ENCODE data around the gene BRINP2. TPM values are rescaled to one million over a fixed set of nuclear protein-coding genes. Genes with fewer than 3 reads are reported as not detected.

BRINP2 gene
- total and polyA plus RNA-seq, 2 of the 8 experiments (the other 6 are each of a cell fraction or from before 2014, with no cell fraction given): 0.39 to 0.42 TPM

- no peak overlapping the region for H2BK5ac ChIP-seq (ENCODE audit: low read depth, low read length)
- no peaks in the 10 kb centered on the region for H4K20me1 ChIP-seq (replicated peaks in 1 of 2; ENCODE audit: control insufficient read depth in 1 of 2, insufficient read depth in 2 of 2, low read length in 2 of 2)
- H4K5ac ChIP-seq (ENCODE audit: insufficient read length, low read depth, low read length): no peak overlapping the region
- no peak overlapping the region for H2AK5ac ChIP-seq (ENCODE audit: low read depth, low read length)
- no peaks in the 10 kb centered on the region for H3K79me2 ChIP-seq (ENCODE audit: control insufficient read depth in 1 of 2, insufficient read depth in 2 of 2, low read length in 2 of 2)
- no peak overlapping the region for H3K4ac ChIP-seq (replicated peaks; ENCODE audit: insufficient read length, low read depth, low read length)
- no peak for FAIRE-seq
- H2BK15ac ChIP-seq (ENCODE audit: low read length): no peak overlapping the region
- H2BK20ac ChIP-seq (ENCODE audit: low read length): no peak overlapping the region
- TF ChIP-seq TCF12 (IDR thresholded peaks at IDR 0.05; ENCODE audit: low read depth, low read length) (no peak), SIX5 (IDR thresholded peaks at IDR 0.05; ENCODE audit: low read depth, low read length) (no peak), FOSL1 (IDR thresholded peaks at IDR 0.05; ENCODE audit: insufficient read depth, low read depth, low read length) (no peak), SAP30 (IDR thresholded peaks at IDR 0.05; ENCODE audit: insufficient read depth, insufficient replicate concordance, low read length) (no peak), RFX5 (IDR thresholded peaks at IDR 0.05; ENCODE audit: borderline replicate concordance, low read depth, low read length) (no peak), TAF1 (IDR thresholded peaks at IDR 0.05; ENCODE audit: low read depth, low read length) (no peak)
- TF ChIP-seq, protein P1, sequence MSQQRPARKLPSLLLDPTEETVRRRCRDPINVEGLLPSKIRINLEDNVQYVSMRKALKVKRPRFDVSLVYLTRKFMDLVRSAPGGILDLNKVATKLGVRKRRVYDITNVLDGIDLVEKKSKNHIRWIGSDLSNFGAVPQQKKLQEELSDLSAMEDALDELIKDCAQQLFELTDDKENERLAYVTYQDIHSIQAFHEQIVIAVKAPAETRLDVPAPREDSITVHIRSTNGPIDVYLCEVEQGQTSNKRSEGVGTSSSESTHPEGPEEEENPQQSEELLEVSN (IDR thresholded peaks at IDR 0.05): no peak
- TF ChIP-seq, protein P2, sequence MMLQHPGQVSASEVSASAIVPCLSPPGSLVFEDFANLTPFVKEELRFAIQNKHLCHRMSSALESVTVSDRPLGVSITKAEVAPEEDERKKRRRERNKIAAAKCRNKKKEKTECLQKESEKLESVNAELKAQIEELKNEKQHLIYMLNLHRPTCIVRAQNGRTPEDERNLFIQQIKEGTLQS (IDR thresholded peaks at IDR 0.05; ENCODE audit: insufficient read depth, low read depth, low read length): no peak
- H3K36me3 ChIP-seq (ENCODE audit: control insufficient read depth in 2 of 4, insufficient read depth in 4 of 4, low read length in 3 of 4): no peaks in the 10 kb centered on the region
- H4K91ac ChIP-seq (replicated peaks; ENCODE audit: insufficient read length, low read length): no peak overlapping the region
- H3K4me2 ChIP-seq (ENCODE audit: insufficient read depth in 1 of 2, low read depth in 2 of 2, low read length in 2 of 2): no peak overlapping the region
- H3K56ac ChIP-seq (replicated peaks; ENCODE audit: insufficient read length, low read depth, low read length): no peak overlapping the region
- H2BK12ac ChIP-seq (ENCODE audit: low read depth, low read length): no peak overlapping the region
- H4K8ac ChIP-seq (ENCODE audit: extremely low read depth, insufficient read depth, low read length): no peak overlapping the region
- H3K4me3 ChIP-seq (ENCODE audit: extremely low read depth in 1 of 4, insufficient read depth in 2 of 4, low read depth in 3 of 4, low read length in 4 of 4): no peak overlapping the region
- no peak overlapping the region for H3K23ac ChIP-seq (ENCODE audit: insufficient read length)
- H3K27me3 ChIP-seq (replicated peaks in 1 of 4; ENCODE audit: control insufficient read depth in 3 of 4, extremely low read depth in 1 of 4, insufficient read depth in 3 of 4, low read length in 3 of 4): no peaks in the 10 kb centered on the region
- 91% methylated on average over 2 of the region's 2 CpGs; no CpG with 5 or more reads in 1 of the 2 experiments for WGBS, 2 experiments (ENCODE audit: extremely low coverage in 1 of 2, insufficient coverage in 1 of 2, insufficient read length in 1 of 2, insufficient replicate concordance in 2 of 2, low coverage in 1 of 2, low lambda C conversion rate in 2 of 2, missing lambda C conversion rate in 1 of 2)
- H3K14ac ChIP-seq (ENCODE audit: insufficient read length): no peak overlapping the region
- peaks cover 0 to 3% (median 0%) of the 10 kb centered on the region in 4 experiments; a peak in 1 of 7 replicates for H3K4me1 ChIP-seq (replicated peaks in 1 of 4; ENCODE audit: control insufficient read depth in 3 of 4, insufficient read depth in 4 of 4, low read length in 3 of 4)
- H3K79me1 ChIP-seq (ENCODE audit: low read depth, low read length): no peaks in the 10 kb centered on the region
- POLR2A ChIA-PET (ENCODE audit: partially characterized antibody): no interaction called here
- no peak overlapping the region for H3K27ac ChIP-seq (ENCODE audit: low read depth, low read length)
- no peak overlapping the region for H2BK120ac ChIP-seq (replicated peaks; ENCODE audit: low read depth, low read length)
- H3K18ac ChIP-seq (ENCODE audit: extremely low read depth, low read length): no peak overlapping the region
- no peaks in the 10 kb centered on the region for H3K23me2 ChIP-seq (ENCODE audit: low read depth, low read length)
- CTCF ChIA-PET (ENCODE audit: partially characterized antibody): interaction anchor here (1.0 to 1.1 kb wide), 2 partner anchors 98 to 665 kb away, joined by 3 to 4 read pairs; no protein-coding TSS in a partner anchor
- H2AFZ ChIP-seq (ENCODE audit: low read length): 0 out of 2 replicates have a peak overlapping the region, but pooled peaks have one; percentile 16
- no peak overlapping the region for H3K9ac ChIP-seq (replicated peaks in 1 of 4; ENCODE audit: extremely low read depth in 1 of 4, low read depth in 3 of 4, low read length in 3 of 4)
- DNase-seq (ENCODE audit: low read depth in 1 of 2, low spot score in 2 of 2): no peak
- no peaks in the 10 kb centered on the region for H3K9me3 ChIP-seq (ENCODE audit: insufficient read depth in 2 of 2, low read depth in 1 of 2, low read length in 1 of 2)
Observed at GRCh38 chr1:177283380-177283779, 112.6 kb downstream of the BRINP2 start.

Measured in H1 (cell line).